ENCODE measurements around the gene SDF4.

The SDF4 gene

DNA sequence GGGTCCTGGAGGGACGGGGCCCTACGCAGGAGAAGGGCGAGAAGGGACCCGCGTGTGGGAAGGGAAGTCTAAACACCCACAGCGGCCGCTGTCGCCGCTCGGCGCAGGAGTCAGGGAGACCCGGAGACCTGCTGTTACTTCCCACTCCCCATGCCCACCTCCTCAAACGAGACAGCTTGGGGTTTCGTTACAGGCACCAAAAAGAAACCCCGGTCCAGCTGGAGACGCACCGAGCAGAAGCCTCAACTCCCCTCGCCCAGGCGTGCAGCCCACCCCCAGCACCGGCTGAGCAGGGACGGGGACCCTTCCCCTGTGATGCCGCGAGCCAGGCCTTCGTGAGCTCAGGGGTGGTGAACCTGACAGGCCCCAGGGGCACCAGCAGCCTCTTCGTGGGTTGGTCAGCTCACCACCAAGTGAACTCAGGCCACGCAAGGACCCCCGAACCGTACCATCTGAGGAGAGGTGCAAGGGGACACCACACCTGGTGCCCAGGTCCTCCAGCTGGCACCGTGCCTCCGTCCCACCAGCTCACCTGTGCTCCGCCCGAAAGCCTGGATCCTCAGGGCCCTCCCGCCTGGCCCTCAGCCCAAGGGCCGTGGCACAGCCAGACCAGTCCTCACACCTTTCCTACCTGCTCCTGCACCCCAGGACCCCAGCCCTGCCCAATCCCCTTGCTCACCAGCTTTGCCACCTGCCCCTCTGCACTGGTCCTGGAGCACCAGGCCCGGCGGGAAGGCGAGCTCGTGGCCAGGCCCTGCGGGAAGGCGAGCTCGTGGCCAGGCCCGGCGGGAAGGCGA is 5.0 kb downstream of the SDF4 start:
- DNase-seq: no peak

DNA sequence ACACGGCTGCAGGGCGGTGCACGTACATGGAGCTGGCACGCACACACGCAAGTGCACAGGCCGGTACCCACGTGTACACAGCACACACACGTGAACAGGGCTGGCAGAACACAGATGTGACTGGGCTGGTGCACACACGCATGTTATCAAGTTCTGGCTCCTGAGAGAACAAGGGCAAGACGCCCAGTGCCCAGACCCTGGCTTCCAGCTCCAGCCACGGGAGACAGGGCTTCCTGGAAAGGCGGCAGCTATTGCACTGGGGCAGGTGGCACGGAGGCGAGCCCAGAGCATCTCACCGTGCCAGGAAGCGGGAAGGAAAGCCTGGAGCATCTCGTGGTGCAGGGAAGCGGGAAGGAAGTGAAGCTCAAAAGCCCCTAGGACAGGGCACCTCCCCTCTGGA is 5.9 kb downstream of the SDF4 start:
- DNase-seq: no peak

DNA sequence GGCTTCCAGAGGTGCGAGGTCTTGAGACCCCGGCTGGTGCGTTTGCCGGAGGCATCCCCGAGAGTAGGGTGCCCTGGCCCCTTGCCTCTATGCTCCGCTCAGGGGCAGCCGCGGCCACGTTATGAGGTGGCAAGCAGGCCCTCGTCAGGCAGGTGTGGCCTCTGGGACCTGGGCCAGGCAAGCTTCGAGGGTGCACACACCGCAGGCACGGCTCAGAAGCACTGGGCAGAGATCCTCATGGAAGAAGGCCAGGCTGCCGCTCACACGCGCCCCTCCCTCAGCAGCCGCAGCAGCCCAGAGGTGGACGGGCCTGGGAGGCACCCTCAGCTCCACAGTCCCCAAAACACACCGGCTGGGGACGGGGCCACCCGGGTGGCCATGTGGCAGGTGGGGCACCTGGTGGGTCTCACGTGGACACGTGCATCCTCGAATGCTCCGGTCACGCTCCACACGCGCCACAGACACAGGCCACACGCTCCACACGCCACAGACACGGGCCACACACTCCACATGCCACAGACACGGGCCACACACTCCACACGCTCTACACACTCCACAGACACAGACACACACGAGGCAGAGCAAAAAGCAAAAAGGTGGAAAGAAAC is 6.5 kb downstream of the SDF4 start:
- DNase-seq: no peak

DNA sequence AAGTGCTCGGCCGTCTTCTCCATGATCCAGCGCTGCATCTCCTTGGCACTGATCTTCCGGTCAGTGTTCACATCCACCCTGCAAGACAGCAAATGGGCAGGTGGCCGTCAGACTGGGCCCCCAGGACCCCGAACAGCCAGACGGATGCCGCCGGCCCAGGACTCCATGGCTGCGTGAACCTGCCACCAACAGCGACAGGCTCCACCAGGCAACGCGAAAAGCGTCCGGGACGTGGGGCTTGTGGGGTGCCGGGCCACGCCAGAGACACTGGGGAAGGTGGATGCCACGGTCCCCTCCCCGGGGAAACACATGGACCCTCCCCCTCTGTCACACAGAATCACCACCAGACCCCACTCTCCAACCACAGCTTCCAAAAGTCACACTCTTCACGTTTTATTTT is 7.9 kb downstream of the SDF4 start:
- no peak for DNase-seq

DNA sequence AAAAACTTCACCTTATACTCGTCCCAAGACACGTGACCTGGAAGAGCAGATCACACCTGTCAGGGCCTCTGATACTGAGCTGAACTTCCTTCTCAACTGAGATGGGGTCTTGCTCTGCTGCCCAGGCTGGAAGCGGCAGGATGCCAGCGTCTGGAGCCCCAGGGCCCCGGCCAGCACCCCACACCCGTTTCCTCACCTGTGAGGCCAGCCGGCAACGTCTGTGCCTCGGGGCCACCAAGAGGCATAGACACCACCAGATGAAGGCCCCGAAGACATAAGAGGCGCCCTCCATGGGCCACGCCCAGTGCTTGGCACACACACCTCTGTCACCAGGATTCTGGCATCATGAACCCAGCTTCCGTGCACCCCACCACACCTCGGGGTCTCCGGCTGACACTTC is 8.5 kb downstream of the SDF4 start:
- no peak for DNase-seq

DNA sequence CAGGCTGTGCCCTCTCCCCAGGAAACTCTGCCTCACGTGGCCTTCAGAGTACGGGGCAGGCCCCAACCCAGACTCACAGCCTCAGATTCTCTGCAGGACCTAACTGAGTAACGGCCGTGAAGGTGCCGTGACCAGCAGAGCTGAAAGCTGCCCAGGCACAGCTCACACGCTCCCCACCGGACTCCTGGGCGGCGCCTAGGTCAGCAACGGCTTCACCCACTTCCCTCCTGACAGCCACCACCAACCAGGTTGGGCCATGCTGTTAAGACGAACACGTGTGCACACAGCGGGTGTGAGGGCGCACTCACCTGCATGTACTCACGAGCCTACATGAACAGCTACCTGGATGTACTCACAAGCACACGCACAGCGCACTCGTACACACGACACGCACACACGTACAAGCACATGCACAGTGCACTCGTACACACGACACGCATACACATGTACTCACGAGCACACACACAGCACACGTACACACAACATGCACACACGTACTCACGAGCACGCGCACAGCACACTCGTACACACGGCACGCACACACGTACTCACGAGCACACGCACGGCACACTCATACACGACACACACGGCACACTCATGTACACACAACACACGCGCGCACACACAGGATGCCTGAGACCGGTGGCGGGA is 9.1 kb downstream of the SDF4 start:
- no peak for DNase-seq

DNA sequence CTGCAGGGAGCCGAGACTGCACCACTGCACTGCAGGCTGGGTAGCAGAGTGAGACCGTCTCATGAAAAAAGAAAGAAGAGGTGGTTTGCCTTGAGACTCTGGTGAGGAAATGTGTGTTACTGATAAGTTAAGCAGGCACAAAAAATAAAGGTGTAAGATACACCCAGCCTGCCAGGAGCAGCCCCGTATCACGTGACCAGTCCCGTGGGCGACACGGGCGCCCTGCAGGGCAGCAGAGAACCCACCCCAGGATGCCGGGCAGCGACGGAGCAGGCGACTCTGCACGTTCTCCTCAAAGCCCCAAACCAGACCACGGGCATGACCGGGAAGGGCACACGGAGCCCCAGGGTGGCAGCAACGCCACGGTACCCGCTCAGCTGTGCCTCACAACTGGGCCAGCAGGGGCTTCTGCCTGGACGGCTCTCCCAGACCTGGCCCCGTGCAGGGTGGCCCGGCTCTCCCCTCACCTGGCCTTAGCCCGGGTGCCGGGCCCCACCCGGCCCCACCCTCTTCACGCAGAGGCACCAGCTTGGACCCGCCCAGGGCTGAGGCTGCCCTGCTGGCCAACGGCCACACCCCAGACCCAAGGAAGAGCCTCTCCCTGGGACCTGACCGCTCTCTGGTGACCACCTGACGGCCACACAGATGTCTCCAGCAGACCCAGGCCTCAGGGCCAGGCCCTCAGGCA is 9.8 kb downstream of the SDF4 start:
- DNase-seq: no peak

DNA sequence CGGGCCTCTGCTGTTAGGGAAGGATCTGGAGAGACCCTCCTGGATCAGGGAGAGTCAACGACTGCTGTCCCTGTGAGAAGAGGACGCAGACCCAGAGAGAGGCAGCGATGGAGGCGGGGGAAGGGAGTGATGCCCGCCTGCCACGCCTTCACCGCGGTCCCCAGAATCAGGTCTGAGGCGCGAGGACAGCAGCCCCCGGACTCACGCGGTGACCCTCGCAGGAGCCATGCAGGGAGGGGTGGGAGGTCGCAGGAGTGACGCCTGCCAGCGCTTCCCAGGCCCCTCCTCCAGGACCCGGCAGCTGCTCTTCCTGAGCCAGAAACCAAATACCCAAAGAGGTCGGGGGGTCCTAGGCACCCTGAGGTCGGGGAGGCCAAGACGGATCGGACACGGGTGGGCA is 11.6 kb downstream of the SDF4 start:
- DNase-seq: no peak

DNA sequence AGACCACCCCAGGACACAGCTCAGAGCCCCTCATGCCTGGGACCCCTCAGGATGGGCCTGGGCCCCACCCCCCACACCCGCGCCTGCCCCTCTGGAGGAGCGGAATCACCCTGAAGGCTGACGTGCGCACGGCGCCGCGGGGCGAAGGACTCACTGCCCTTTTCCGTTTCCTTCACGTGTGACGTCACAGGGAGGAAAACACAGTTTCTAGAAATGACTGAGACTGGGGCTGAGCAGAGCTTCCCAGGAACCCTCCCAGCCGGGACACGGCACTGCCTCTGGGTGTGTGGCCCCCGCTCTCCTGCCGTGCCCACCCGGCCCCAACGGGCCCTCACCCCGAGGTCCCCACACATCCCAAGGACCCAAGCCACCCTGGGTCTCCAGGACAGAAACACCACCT is 12.5 kb downstream of the SDF4 start:
- no peak for DNase-seq

DNA sequence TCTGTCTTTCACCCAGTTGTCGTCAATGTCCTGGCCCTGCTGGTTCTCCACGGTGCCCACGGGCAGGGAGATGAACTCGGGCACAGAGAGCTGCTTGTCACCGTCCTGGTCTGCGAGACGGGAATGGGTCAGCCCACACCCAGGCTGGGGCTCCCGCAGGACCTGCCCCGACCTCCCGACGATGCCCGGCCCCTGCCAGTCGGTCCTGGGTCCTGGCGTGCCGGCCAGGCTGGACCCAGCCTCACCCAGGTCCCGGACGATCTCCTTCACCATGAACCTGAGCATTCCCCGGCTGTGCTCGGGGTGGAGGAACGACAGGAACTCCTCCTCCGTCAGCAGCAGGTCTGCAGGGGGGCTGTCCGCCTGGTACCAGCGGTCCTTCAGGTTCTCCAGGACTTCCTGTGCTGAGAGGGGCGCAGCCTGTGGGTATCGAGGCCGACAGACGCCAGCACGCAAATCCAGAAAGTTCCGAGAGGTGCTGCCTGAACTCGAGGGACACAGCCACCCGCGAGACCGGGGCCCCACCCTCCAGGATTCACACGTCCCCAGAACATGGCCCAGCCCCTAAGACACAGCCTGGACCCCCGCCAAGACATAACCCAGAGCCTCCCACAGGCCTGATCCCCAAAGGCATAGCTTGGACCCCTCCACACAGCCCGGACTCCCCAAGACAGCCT is 13.1 kb downstream of the SDF4 start:
- DNase-seq: no peak

DNA sequence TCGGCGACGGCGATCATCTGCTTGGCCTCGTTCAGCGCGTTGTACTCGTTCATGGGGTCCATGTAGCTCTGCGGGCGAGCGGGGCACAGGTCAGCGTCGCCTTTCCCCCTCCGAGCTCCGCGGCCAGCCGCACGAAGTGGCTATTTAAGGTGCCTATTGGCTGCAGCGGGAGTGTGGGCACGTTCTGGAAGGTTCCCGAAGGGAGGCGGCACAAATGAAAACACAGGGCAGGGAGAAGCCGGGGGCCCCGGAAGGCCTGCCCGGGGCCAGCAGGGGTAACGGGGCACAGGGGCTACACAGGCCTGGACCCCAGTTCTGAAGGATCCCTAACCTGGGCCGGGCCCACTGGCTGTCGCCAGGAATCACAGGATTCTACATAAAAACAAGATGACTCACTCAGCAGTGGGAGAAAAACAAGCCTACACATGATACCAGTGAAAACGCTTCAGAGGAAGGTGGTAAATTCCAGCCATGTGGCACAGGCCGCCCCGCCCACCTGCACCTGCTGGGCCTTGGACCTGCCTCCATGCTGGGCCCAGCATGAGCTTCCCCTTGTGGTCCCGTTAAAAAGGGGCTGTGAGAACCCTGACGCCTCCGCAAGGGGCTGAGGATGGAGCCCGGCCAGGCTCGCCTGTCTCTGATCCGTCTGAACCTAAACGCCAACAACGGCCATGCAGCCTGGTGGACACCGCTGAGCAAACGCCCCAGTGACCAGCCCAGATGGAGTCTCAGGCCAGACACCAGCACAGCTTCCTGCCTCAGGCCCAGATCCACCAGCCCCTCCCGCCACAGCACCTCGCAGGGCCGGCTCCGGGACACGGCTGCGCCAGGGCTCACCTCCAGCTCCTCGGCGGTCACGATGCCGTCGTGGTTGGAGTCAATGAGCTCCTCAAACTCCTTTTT is 13.9 kb downstream of the SDF4 start:
- DNase-seq: no peak

DNA sequence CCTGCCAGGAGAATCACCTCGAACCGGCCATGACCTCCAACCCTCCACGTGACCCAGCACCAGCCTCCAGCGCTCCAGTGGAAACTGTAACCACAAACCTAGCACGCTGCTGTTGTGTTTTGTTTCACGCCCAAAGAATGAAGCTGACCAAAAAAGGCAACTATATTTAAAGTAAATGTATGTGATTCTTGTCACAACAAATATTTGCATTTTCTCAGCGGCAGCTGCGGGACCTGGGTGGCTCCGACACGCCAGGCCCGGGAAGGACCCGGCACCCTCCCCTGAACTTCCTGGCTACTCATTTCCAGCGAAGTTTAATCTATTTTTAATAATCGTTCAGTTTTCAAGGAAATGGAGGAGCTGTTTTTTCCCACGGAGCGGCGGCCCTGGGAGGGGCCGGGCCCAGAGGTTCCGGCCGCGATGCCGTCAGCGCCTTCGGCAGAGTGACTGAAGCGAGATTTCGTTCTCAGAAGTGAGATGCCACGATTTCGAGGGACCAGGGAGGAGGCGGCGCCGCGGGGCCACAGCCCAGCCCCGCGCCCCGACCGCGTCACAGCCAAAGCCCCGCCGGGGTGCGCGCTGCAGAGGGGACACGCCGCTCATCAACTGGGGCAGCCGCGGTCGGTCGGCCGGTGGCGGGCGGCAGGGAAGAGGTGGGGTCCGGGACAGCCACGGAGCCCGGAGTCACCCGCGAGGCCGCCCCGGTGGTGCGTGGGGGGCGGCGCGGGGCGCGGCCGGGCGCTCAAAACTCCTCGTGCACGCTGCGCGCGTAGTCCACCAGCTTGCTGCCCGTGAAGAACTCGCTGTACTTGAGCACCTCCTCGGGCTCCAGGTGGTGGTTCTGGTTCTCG is 14.8 kb downstream of the SDF4 start:
- no peak for DNase-seq

DNA sequence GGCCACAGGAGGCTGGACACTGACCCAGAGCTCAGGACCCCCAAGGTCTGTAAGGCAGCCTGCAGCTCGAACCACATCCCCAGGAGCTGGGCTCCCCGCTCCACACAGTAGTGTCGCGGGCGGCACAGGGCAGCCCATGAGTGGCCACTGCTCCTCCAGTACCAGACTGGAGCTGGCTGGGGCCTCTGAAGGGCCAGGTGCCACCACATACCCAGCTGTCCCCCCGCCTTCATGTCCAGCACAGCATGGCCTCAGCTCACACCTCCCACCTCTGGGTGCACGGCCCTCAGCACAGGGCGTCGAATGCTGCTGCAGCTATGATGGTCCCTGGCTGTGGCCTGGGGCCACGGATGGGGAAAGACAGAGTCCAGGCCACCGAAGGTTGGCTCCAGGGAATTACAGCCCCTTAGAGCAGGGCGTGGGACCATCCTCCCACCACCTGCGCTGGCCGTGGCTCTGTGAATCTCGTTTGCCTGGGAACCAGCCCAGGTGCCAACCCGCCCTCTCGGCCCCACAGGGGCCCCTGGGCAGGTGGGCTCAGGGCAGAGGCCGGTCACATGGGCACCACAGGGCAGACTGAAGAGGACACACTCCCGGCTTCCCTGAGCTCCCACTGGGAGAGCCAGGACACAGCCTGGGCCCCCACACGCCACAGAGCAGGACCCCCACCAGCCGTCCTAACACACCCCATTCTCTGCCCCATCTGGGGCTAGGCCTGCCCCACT is 15.8 kb downstream of the SDF4 start:
- DNase-seq: no peak

DNA sequence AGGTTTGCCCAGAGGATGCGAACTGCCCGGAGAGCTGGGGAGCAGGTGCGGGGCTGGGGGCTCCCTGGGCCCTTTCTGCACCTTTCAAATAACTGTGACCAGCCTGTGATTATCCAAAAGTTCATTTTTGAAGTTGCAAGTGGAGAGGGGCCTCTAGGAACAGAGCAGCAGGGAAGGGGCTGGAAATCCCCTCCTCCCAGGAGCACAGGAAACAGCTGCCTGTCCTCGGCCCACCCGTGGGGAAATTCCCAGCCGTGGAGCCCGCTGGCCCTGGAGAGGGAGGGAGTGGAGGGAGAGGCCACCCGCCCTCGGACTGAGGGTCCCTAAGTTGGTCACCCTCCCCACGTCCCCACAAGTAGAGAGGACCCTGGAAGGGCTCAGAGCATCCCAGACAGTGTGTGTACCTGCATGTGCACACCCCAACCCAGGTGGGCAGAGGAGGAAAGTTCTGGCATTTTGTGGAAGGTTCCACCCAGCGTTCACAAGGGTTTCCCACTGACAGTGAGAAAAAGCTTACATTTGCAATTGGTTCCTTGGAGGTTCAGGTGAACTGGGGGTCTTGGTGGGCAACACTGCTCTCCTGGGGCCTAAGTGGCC is 16.6 kb downstream of the SDF4 start:
- DNase-seq: no peak

DNA sequence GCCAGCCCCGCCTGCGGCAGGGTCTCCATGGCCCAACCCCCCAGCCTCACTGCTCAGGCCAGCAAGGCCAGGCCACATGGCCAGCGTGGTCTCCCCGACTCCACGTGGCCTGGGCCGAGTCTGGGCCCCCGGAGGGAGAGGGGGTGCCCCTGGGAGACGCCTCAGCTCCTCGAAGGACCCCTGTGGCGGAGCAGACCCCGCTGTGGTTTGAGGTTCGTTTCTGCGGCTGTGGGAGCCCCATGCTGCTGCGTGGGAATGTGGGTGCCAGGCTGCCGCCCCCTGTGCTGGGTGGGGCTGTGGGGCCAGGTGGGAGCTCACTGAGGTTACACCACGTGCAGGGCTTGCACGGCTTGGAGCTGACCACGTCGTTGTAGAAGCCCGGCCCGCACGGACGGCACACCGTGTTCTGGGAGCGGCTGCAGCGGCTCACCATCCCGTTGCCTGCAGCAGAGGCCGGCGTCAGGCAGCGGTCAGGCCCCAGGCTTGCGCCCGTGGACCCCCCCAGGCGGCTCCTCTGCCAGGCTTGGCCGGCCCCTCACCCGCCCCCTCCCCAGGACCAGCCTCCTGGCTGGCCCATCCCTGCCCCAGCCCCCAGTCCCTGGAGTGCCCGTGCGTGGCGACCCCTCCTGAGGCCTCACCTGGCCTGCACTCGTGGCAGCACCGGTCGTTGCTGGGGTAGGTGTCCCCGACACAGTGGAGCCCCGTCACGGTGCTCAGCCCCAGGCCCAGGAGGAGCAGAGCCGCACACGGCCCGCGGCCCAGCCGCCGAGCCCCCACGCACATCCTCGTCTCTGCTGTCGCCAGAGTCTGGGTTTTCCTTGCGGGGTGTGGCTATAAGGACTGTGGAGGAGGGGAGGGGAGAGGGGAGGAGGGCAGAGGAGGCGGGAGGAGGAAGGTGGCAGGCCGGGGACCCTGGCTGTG is 18.2 kb downstream of the SDF4 start, which contains the start of gene TNFRSF4:
Gene TNFRSF4, minus strand, starts transcription at position 809 of the 921 bp plus-strand sequence. Its CDS starts 26 bp downstream, at position 783.
- DNase-seq: no peak

DNA sequence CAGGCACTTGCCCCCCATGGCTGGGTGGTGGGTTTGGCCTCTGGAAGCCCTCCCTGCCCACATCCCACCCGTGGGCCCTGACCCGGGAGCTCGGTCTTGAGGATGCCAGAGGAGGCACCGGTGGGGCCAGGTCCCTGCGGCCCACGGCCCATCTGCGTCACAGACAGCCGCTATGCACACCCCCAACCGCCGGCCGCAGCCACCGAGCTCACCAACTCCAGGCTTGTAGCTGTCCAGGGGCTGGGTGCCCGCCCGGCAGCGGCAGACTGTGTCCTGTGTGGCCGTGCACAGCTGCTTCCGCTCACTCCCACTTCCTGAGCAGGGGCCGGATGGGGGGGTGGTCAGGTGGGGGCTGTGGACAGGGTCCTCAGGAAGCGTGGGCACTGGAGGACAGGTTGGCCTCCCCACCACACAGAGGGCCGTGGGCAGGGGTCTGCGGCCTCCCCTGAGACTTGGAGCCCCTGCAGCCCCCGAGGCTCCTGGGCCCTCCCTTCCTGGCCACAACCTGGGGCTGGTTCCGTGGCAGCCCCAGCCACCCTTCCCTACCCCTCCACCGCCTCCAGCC is 18.9 kb downstream of the SDF4 start:
- no peak for DNase-seq

DNA sequence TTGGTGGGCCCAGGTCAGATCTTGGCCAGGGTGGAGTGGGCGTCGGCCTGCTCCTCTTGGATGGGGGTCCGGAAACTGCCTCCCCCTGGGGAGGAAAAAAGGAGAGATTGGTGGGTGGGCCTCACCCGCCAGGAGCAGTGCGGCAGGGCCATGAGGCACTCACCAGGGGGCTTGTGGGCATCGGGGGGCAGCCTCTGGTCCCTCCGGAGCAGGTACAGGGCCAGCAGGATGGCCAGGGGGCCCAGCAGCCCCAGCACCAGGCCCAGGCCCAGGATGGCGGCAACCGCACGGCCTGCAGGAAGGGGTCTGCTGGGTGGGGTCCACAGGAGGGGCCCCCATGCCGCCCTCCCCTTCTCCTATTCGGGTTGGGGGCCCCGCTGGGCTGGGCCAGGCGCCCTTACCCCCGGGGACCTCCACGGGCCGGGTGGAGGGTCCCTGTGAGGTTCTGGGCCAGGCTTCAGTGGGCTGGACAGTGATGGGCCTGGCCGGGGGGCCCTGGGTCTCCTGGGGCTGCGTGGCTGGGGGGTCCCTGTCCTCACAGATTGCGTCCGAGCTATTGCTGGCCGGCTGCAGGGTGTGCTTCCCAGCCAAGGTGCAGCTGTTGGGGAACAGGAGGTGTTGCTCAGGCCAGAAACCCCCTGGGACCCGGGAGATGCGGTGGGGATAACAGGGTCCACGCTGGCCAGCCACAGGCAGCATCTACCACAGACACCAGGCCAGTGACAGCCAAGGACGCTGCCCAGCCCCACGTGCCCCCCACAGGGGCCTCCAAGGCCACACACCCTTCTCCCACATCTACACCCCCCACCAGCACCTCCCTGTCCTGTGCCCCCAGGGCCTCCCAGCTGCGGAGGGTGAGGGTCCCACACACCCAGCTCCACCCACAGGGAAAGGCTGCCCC is 20.0 kb downstream of the SDF4 start:
- DNase-seq: no peak

Measured in bone marrow (tissue), 2 donors.